HL-60 (cell line): ENCODE data around the gene TMUB2.
A peak's percentile ranks its signal among the peaks of the same experiment; 100 is the strongest.

Experiments
- SPI1 ChIP-seq: IDR thresholded peaks from 2 replicates; pipeline ENCODE4 v1.6.1; 2012; ENCODE audit warnings: low read depth, mild to moderate bottlenecking, borderline replicate concordance
- TF ChIP-seq, protein P1 (sequence below): IDR thresholded peaks from 2 replicates; pipeline ENCODE4 v1.6.1; 2012; ENCODE audit warnings: low read depth; ENCODE audit not compliant: insufficient replicate concordance
- TF ChIP-seq, protein P2 (sequence below): IDR thresholded peaks from one replicate; pipeline ENCODE4 v1.5.1; 2011; ENCODE audit warnings: low read length, control low read depth, inconsistent platforms; ENCODE audit not compliant: insufficient read depth

DNA sequence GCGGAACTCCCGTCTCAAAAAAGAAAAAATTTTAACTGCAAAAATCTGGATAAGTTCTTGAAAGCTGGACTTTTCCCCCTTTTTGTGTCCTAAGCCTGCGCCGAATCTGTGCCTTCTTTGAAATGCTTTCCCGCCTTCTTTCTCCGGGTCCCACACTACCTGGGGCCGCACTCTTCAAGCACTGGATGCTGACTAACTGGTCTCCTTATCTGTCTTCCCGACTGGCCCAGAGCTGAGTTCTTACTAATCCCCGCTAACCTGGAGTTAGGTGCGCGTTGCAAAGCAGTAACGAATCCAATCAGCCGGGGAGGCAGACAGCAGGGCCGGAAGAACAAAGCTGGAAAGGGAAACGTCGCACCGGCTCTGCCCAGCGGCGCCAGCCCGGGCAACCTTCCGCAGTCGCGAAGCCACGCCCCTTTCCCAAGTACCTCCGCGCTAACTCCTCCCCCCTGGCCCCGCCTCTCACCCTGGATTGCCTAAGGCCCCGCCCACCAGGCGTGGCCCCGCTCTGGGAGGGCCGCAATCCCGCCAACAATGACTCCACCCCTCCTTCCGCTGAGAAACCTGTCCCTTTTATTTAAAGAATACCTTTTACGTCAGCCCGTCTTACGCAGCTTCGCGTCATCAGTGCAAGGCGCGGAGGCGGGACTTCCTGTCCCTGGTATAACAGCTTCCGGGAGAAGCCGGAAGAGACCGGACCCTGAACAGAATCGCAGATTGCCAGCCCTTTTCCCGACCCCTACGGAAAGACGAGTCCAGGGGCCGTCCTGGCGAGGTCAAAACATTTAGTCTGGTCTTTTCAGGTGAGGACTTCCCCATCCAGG is at the start of gene TMUB2:
- TF ChIP-seq, protein P1, sequence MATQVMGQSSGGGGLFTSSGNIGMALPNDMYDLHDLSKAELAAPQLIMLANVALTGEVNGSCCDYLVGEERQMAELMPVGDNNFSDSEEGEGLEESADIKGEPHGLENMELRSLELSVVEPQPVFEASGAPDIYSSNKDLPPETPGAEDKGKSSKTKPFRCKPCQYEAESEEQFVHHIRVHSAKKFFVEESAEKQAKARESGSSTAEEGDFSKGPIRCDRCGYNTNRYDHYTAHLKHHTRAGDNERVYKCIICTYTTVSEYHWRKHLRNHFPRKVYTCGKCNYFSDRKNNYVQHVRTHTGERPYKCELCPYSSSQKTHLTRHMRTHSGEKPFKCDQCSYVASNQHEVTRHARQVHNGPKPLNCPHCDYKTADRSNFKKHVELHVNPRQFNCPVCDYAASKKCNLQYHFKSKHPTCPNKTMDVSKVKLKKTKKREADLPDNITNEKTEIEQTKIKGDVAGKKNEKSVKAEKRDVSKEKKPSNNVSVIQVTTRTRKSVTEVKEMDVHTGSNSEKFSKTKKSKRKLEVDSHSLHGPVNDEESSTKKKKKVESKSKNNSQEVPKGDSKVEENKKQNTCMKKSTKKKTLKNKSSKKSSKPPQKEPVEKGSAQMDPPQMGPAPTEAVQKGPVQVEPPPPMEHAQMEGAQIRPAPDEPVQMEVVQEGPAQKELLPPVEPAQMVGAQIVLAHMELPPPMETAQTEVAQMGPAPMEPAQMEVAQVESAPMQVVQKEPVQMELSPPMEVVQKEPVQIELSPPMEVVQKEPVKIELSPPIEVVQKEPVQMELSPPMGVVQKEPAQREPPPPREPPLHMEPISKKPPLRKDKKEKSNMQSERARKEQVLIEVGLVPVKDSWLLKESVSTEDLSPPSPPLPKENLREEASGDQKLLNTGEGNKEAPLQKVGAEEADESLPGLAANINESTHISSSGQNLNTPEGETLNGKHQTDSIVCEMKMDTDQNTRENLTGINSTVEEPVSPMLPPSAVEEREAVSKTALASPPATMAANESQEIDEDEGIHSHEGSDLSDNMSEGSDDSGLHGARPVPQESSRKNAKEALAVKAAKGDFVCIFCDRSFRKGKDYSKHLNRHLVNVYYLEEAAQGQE, result no peak
- TF ChIP-seq SPI1, result peak; percentile 42; the same call in 1 of the 2 replicates
- TF ChIP-seq, protein P2, sequence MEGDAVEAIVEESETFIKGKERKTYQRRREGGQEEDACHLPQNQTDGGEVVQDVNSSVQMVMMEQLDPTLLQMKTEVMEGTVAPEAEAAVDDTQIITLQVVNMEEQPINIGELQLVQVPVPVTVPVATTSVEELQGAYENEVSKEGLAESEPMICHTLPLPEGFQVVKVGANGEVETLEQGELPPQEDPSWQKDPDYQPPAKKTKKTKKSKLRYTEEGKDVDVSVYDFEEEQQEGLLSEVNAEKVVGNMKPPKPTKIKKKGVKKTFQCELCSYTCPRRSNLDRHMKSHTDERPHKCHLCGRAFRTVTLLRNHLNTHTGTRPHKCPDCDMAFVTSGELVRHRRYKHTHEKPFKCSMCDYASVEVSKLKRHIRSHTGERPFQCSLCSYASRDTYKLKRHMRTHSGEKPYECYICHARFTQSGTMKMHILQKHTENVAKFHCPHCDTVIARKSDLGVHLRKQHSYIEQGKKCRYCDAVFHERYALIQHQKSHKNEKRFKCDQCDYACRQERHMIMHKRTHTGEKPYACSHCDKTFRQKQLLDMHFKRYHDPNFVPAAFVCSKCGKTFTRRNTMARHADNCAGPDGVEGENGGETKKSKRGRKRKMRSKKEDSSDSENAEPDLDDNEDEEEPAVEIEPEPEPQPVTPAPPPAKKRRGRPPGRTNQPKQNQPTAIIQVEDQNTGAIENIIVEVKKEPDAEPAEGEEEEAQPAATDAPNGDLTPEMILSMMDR, result no peak
